HepG2 (cell line): ENCODE measurements around the gene KANK3. TPM values are rescaled to one million over a fixed set of nuclear protein-coding genes. Genes with fewer than 3 reads are reported as not detected.

ENCODE experiments used
- EEA1 ChIP-seq: sonication (generic); formaldehyde crosslinking; IDR thresholded peaks from 2 replicates; pipeline ENCODE4 v1.5.1; 2020; ENCODE audit warnings: mild to moderate bottlenecking, missing genetic modification reagents, borderline replicate concordance
- KLF13 ChIP-seq: sonication (generic); formaldehyde crosslinking; IDR thresholded peaks from 2 replicates; pipeline ENCODE4 v1.4.0; 2020; ENCODE audit warnings: mild to moderate bottlenecking, missing genetic modification reagents
- PAWR ChIP-seq: sonication (generic); formaldehyde crosslinking; IDR thresholded peaks from 2 replicates; pipeline ENCODE4 v1.4.0; 2020; ENCODE audit warnings: missing genetic modification reagents, mild to moderate bottlenecking, borderline replicate concordance
- RBAK ChIP-seq: sonication (generic); formaldehyde crosslinking; IDR thresholded peaks from 2 replicates; pipeline ENCODE4 v1.5.1; 2020; ENCODE audit warnings: mild to moderate bottlenecking, missing genetic modification reagents
- ZNF75D ChIP-seq: sonication (generic); formaldehyde crosslinking; IDR thresholded peaks from 2 replicates; pipeline ENCODE4 v1.8.1; 2023; ENCODE audit warnings: missing genetic modification reagents, mild to moderate bottlenecking, borderline replicate concordance
- ZNF776 ChIP-seq: sonication (generic); formaldehyde crosslinking; IDR thresholded peaks from 2 replicates; pipeline ENCODE4 v1.4.0; 2020; ENCODE audit warnings: mild to moderate bottlenecking, missing genetic modification reagents
- ZNF891 ChIP-seq: sonication (generic); formaldehyde crosslinking; IDR thresholded peaks from 2 replicates; pipeline ENCODE4 v1.5.0; 2020; ENCODE audit warnings: mild to moderate bottlenecking, missing genetic modification reagents
- polyA plus RNA-seq, 8 experiments: library from polyadenylated mRNA; depleted of rRNA in 3 of 8; stranded (reverse) in 7 of 8; unstranded in 1 of 8; fragments of >200 nt; fragmentation: Illumina TruSeq in 4 of 8; extraction: Trizol in 4 of 8; gene quantifications; 2 replicates each; pipeline versions ENCODE4 v1.2.1 to v1.2.3, GENCODE V29; 2011 to 2016; ENCODE audit warnings: low read depth in 4 of 8, missing spikeins in 1 of 8, mixed read lengths in 1 of 8; ENCODE audit not compliant: insufficient read depth in 1 of 8
- total RNA-seq, 5 experiments: library from RNA; depleted of rRNA; stranded (reverse); fragments of >200 nt; fragmentation: Illumina TruSeq; extraction: Trizol; gene quantifications; 2 replicates each; pipeline ENCODE4 v1.2.3, GENCODE V29; 2016; ENCODE audit warnings: low read depth in 1 of 5
- TF ChIP-seq, protein P1 (sequence below): sonication (generic); formaldehyde crosslinking; IDR thresholded peaks from 2 replicates; pipeline ENCODE4 v1.5.1; 2020; ENCODE audit warnings: mild to moderate bottlenecking, missing genetic modification reagents, moderate library complexity
- TF ChIP-seq, protein P2 (sequence below): sonication (generic); formaldehyde crosslinking; IDR thresholded peaks from 2 replicates; pipeline ENCODE4 v1.5.0; 2020; ENCODE audit warnings: mild to moderate bottlenecking, missing genetic modification reagents
- TF ChIP-seq, protein P3 (sequence below), 2 experiments: sonication (generic) in 1 of 2; formaldehyde crosslinking in 1 of 2; IDR thresholded peaks; 2 replicates each; pipeline versions ENCODE4 v1.6.1 to v1.9.0; 2014 to 2022; ENCODE audit warnings: antibody characterized with exemption in 1 of 2, borderline replicate concordance in 1 of 2, inconsistent platforms in 1 of 2, low read depth in 1 of 2, missing genetic modification reagents in 1 of 2
- TF ChIP-seq, protein P4 (sequence below): fragments of 450-650 bp; IDR thresholded peaks from 2 replicates; pipeline ENCODE4 v1.6.1; 2016

Gene KANK3
- total and polyA plus RNA-seq, 2 of the 13 experiments (the other 11 are each of a cell fraction or from before 2014, with no cell fraction given), result 0.15 to 0.20 TPM

DNA sequence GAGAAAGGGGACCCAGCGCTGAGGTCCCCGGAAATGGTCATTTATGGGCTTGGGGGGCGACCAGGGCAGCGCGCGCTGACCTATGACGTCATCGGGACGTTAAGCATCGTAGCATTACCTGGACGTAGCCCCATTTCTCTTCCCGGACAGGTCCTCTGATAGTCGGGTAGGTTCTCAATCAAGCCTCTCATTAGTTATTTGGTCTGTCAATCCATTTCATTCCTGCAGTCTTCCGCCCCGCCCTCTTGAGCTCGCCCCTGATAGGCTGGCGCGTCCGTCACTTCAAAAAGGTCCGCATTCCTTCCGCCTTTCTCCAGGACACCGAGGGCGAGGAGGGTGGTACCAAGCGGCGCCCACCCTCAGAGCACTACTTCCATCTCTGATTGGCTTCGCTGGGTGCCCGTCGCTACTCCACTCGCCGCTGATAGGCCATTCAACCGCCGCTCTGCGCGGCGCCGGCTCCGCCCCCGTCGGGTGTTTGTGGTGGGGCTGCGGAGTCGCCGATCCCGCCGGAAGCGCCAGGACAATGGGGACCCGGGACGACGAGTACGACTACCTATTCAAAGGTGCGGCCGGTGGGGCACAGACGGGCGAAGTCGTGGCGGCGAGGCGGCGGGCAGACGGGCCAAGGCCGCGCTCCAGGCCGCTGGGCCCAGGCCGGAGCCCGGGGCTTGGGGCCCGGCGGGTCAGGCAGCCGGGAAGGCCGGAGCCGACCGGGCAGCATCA, 47.0 kb upstream of the KANK3 start, which contains the start of gene RAB11B (continued):
- no peak for TF ChIP-seq KLF13 (CRISPR knock-in tag)
- no peak for TF ChIP-seq ZNF776
- TF ChIP-seq RBAK (CRISPR knock-in tag), result no peak
- TF ChIP-seq, protein P1, sequence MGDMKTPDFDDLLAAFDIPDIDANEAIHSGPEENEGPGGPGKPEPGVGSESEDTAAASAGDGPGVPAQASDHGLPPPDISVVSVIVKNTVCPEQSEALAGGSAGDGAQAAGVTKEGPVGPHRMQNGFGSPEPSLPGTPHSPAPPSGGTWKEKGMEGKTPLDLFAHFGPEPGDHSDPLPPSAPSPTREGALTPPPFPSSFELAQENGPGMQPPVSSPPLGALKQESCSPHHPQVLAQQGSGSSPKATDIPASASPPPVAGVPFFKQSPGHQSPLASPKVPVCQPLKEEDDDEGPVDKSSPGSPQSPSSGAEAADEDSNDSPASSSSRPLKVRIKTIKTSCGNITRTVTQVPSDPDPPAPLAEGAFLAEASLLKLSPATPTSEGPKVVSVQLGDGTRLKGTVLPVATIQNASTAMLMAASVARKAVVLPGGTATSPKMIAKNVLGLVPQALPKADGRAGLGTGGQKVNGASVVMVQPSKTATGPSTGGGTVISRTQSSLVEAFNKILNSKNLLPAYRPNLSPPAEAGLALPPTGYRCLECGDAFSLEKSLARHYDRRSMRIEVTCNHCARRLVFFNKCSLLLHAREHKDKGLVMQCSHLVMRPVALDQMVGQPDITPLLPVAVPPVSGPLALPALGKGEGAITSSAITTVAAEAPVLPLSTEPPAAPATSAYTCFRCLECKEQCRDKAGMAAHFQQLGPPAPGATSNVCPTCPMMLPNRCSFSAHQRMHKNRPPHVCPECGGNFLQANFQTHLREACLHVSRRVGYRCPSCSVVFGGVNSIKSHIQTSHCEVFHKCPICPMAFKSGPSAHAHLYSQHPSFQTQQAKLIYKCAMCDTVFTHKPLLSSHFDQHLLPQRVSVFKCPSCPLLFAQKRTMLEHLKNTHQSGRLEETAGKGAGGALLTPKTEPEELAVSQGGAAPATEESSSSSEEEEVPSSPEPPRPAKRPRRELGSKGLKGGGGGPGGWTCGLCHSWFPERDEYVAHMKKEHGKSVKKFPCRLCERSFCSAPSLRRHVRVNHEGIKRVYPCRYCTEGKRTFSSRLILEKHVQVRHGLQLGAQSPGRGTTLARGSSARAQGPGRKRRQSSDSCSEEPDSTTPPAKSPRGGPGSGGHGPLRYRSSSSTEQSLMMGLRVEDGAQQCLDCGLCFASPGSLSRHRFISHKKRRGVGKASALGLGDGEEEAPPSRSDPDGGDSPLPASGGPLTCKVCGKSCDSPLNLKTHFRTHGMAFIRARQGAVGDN (CRISPR knock-in tag), result peak; percentile 61
- TF ChIP-seq, protein P2, sequence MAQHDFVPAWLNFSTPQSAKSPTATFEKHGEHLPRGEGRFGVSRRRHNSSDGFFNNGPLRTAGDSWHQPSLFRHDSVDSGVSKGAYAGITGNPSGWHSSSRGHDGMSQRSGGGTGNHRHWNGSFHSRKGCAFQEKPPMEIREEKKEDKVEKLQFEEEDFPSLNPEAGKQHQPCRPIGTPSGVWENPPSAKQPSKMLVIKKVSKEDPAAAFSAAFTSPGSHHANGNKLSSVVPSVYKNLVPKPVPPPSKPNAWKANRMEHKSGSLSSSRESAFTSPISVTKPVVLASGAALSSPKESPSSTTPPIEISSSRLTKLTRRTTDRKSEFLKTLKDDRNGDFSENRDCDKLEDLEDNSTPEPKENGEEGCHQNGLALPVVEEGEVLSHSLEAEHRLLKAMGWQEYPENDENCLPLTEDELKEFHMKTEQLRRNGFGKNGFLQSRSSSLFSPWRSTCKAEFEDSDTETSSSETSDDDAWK, result no peak
- TF ChIP-seq, protein P3, sequence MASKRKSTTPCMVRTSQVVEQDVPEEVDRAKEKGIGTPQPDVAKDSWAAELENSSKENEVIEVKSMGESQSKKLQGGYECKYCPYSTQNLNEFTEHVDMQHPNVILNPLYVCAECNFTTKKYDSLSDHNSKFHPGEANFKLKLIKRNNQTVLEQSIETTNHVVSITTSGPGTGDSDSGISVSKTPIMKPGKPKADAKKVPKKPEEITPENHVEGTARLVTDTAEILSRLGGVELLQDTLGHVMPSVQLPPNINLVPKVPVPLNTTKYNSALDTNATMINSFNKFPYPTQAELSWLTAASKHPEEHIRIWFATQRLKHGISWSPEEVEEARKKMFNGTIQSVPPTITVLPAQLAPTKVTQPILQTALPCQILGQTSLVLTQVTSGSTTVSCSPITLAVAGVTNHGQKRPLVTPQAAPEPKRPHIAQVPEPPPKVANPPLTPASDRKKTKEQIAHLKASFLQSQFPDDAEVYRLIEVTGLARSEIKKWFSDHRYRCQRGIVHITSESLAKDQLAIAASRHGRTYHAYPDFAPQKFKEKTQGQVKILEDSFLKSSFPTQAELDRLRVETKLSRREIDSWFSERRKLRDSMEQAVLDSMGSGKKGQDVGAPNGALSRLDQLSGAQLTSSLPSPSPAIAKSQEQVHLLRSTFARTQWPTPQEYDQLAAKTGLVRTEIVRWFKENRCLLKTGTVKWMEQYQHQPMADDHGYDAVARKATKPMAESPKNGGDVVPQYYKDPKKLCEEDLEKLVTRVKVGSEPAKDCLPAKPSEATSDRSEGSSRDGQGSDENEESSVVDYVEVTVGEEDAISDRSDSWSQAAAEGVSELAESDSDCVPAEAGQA (IDR thresholded peaks at IDR 0.05; ENCODE audit: low read depth), result peak; percentile 98
- TF ChIP-seq, protein P3 (CRISPR knock-in tag; IDR thresholded peaks at IDR 0.05; ENCODE audit: borderline replicate concordance), result no peak
- TF ChIP-seq PAWR (CRISPR knock-in tag), result no peak
- TF ChIP-seq, protein P4, sequence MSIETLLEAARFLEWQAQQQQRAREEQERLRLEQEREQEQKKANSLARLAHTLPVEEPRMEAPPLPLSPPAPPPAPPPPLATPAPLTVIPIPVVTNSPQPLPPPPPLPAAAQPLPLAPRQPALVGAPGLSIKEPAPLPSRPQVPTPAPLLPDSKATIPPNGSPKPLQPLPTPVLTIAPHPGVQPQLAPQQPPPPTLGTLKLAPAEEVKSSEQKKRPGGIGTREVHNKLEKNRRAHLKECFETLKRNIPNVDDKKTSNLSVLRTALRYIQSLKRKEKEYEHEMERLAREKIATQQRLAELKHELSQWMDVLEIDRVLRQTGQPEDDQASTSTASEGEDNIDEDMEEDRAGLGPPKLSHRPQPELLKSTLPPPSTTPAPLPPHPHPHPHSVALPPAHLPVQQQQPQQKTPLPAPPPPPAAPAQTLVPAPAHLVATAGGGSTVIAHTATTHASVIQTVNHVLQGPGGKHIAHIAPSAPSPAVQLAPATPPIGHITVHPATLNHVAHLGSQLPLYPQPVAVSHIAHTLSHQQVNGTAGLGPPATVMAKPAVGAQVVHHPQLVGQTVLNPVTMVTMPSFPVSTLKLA, result no peak; the same call in 1 of the 2 replicates
- no peak for TF ChIP-seq ZNF75D
- TF ChIP-seq ZNF891 (CRISPR knock-in tag), result peak; percentile 18; the same call in 1 of the 2 replicates
- TF ChIP-seq EEA1 (CRISPR knock-in tag), result no peak; the same call in 1 of the 2 replicates
